GM21576 (cell line): ENCODE data around the gene CLOCK.

Source experiments
- ATAC-seq: cut with Tn5 transposase; IDR thresholded peaks from one replicate; pipeline ENCODE4 v1.9.1; 2021; ENCODE audit warnings: mild to moderate bottlenecking, moderate library complexity; ENCODE audit not compliant: unreplicated experiment

CLOCK gene

GRCh38 chr4:55386073-55386472 lies 160.6 kb downstream of the CLOCK start:
- peak; percentile 75 for ATAC-seq

GRCh38 chr4:55385201-55385649 lies 161.5 kb downstream of the CLOCK start:
- ATAC-seq, result no peak

GRCh38 chr4:55382488-55383003 lies 164.2 kb downstream of the CLOCK start:
- no peak for ATAC-seq

GRCh38 chr4:55381502-55381901 lies 165.2 kb downstream of the CLOCK start:
- ATAC-seq, result no peak

- ATAC-seq, result no peak
Observed at GRCh38 chr4:55380576-55380975, 166.1 kb downstream of the CLOCK start.

- ATAC-seq, result no peak
Observed at GRCh38 chr4:55378617-55379467, 167.9 kb downstream of the CLOCK start.
